T-helper 2 cell treated with Interferon-gamma antibody and Interleukin-4, amounts not matched to agents 5 μg/mL and 100 μg/mL, for 36 hours (primary cell): Measurements from ENCODE around the gene CAMKMT.

Experiments used
- DNase-seq: peaks from one replicate; pipeline ENCODE4 v3.0.0; 2021; ENCODE audit warnings: low spot score
- H3K27ac Mint-ChIP-seq: one replicate; pipeline ENCODE4 v1.8.0; 2021; ENCODE audit warnings: mild to moderate bottlenecking, mixed read lengths
- H3K27me3 Mint-ChIP-seq: one replicate; pipeline ENCODE4 v1.8.0; 2021; ENCODE audit warnings: low read depth, mixed read lengths
- H3K36me3 Mint-ChIP-seq: one replicate; pipeline ENCODE4 v1.8.0; 2021; ENCODE audit warnings: low read depth, mixed read lengths
- H3K4me1 Mint-ChIP-seq: one replicate; pipeline ENCODE4 v1.8.0; 2021; ENCODE audit warnings: low read depth, mixed read lengths
- H3K4me3 Mint-ChIP-seq: one replicate; pipeline ENCODE4 v1.8.0; 2022; ENCODE audit warnings: mild to moderate bottlenecking, moderate library complexity, mixed read lengths
- H3K9me3 Mint-ChIP-seq: one replicate; pipeline ENCODE4 v1.8.0; 2021; ENCODE audit warnings: mixed read lengths

The CAMKMT gene

DNA sequence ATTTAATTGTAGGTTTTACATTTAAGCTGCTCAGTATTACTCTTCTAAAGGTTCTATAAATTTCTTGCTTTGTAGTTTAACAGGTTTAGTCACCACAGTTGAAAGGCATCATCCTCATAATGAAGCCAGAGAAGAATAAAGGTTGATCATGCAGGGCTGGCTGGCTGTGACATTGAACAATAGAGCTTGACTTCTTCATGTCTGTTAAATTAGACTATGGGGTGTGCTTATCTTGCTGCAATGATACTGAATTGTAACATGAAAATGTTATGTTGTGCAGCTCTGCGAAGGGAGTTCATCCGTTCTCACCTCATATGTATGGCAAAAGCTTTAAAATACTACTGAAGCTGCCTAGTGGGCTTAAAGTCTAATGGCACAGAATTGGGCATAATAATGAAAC, 81.8 kb downstream of the CAMKMT start:
- Mint-ChIP-seq H3K9me3 (no peaks in the 10 kb centered on the region), H3K36me3 (peaks cover 3% of the 10 kb centered on the region), H3K27me3 (no peaks in the 10 kb centered on the region), H3K27ac (no peak overlapping the region), H3K4me3 (no peak overlapping the region), H3K4me1 (no peaks in the 10 kb centered on the region)
- DNase-seq, result no peak

DNA sequence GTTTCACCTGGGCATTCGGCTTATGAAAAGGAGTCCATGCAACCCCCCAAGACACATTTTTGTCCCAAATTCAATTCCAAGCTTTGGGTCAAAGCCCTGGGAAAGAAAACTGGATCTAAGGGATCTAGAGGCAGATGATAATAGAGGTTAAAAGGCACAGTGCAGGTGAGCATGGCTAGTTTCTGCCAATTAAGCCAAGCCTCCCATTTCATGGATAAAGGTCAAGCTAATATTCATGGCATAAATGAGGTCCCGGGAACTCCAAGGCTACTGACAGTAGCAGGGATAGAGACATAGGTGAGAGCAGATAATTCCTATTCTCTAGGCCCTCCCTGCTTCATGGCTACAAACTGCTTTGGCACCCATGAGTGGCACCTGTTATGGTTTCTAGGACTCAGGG, 83.1 kb downstream of the CAMKMT start:
- Mint-ChIP-seq H3K36me3 (peaks cover 2% of the 10 kb centered on the region), H3K27me3 (no peaks in the 10 kb centered on the region), H3K9me3 (no peaks in the 10 kb centered on the region), H3K4me3 (no peak overlapping the region), H3K27ac (no peak overlapping the region), H3K4me1 (no peaks in the 10 kb centered on the region)
- no peak for DNase-seq

DNA sequence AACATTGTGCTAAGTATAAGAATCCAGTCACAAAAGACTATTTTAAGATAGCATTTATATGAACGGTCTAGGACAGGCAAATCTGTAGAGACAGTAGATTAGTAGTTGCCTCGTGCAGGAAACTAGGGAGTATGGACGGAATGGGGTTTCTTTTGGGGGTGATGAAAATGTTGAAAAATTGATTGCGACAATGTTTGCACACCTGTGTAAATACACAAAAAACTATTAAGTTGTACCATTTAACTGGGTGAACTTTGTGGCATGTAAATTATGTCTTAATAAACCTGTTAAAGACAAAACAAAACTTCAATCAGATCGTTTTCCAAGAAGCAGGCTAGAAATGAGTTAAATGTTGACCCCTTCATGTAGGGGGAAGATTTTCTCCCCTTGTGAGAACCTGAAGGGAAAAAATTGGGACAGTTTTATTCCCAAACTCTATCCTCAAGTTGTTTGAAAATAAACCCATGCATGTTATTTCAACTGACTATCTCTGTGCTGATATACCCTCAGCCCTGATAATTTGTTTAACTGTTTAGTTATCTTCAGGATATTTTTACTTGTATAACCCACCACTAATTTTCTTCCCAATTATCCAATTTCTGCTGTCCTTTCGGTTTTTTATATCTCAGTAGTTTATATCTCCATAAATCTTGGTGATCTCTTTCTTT, 87.2 kb downstream of the CAMKMT start:
- H3K4me1 Mint-ChIP-seq, result no peaks in the 10 kb centered on the region
- no peak for DNase-seq
- H3K4me3 Mint-ChIP-seq, result no peak overlapping the region
- peaks cover 2% of the 10 kb centered on the region for H3K36me3 Mint-ChIP-seq
- H3K27ac Mint-ChIP-seq, result no peak overlapping the region
- no peaks in the 10 kb centered on the region for H3K27me3 Mint-ChIP-seq
- no peaks in the 10 kb centered on the region for H3K9me3 Mint-ChIP-seq

DNA sequence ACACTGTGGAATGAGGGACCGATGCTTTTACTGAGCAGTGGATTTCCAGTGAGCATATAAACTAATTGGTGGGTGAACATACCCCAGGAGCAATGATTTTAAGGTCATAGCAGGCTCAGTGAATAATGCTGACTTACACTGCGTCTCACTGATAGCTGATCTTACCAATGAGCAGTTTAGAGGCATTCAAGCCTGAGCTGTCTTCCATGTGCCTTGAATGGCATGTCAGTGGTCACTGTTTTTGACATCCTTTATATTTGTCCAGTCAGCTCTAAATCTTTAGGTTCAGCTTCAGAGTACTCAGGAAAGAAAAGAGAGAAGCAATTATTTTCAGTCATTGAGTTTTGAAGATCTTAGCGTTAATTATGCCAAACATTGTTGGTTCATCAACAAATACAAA, 88.3 kb downstream of the CAMKMT start:
- Mint-ChIP-seq H3K27ac (no peak overlapping the region), H3K9me3 (no peaks in the 10 kb centered on the region), H3K4me3 (no peak overlapping the region), H3K27me3 (no peaks in the 10 kb centered on the region), H3K4me1 (no peaks in the 10 kb centered on the region), H3K36me3 (peaks cover 2% of the 10 kb centered on the region)
- DNase-seq, result no peak

DNA sequence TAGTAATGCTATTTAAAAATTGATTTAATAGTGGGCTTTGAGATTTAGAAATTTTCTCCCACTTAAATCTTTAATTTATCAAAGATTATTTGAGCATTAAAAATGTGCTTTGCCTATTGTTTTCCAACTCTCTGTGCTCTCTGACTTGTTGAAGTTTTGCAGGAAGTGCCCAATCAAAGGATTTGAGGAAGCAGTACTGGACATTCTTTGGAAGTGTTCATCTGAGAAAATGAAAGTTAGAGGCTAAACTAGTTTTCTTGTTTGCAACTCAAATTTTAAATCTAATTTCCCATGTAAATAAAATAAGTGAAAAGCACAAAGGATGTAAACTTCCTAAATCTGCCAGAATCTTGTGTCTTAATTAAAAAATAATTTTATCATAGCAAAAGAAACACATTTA, 89.1 kb downstream of the CAMKMT start:
- H3K36me3 Mint-ChIP-seq, result no peaks in the 10 kb centered on the region
- H3K4me3 Mint-ChIP-seq, result no peak overlapping the region
- DNase-seq, result no peak
- H3K27ac Mint-ChIP-seq, result no peak overlapping the region
- H3K4me1 Mint-ChIP-seq, result no peaks in the 10 kb centered on the region
- H3K9me3 Mint-ChIP-seq, result no peaks in the 10 kb centered on the region
- H3K27me3 Mint-ChIP-seq, result no peaks in the 10 kb centered on the region

DNA sequence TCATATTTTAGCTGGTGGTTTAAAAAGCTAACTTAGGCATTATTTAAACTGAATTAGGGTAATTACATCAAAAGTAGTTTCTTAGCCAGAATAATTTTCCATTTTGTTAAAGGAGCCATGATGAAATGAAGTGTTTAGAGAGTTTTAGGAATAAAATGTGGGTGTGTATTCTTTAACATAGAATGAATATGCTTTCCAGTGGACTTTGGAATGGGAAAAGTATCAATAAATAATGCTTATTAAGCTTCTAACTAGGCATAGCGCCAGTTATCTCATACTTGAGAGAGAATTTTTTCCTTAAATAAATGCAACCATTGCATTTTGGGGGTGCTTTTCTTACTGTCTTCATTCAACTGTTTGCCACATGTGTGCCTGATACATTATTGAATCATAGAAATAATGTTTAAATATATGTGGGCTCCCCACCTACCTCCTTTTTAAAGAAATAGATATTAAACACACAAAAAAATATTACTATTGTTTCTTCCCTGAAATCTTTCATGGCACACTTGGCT, 90.4 kb downstream of the CAMKMT start:
- Mint-ChIP-seq H3K4me1 (no peaks in the 10 kb centered on the region), H3K27me3 (no peaks in the 10 kb centered on the region), H3K9me3 (no peaks in the 10 kb centered on the region), H3K4me3 (no peak overlapping the region), H3K27ac (no peak overlapping the region), H3K36me3 (no peaks in the 10 kb centered on the region)
- DNase-seq, result no peak

DNA sequence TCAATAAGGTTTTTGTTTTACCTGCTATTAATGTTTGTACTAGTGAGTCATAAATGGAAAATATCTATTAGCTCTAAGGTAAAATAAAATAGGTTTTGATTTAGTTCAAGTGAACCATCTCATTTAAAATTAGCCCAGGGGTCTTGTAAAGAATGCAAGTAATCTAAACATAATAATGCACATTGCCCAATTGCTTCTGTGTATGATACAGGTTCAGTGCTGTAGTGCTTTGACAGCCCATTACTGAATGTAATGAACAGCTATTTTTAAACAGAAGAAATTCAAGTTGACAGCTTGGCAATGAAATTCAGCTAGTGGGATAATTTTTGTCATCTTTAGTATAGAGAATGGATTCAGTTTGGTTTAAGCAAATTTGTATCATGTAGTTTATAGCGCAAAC, 91.5 kb downstream of the CAMKMT start:
- no peak for DNase-seq
- Mint-ChIP-seq H3K9me3 (no peaks in the 10 kb centered on the region), H3K4me1 (no peaks in the 10 kb centered on the region), H3K4me3 (no peak overlapping the region), H3K27me3 (no peaks in the 10 kb centered on the region), H3K27ac (no peak overlapping the region), H3K36me3 (no peaks in the 10 kb centered on the region)

DNA sequence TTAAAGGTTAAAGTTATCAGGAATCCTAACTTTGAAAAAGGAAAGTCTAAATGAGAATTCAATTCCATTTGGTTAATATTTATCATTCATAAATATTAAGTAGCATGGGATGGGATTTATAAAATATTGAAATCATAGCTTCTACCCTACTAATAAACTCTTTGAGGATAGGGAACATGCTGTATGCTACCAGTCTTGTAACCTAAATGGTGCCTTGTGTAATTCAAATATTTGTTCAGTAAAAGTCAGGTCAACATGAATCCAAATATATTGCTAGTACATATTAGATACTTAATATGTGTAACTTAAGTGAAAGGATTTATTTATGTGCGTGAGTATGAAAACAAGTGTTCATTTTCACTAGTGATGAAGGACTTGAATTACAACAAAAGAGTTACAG, 94.1 kb downstream of the CAMKMT start:
- H3K27ac Mint-ChIP-seq, result no peak overlapping the region
- H3K36me3 Mint-ChIP-seq, result no peaks in the 10 kb centered on the region
- H3K4me1 Mint-ChIP-seq, result no peaks in the 10 kb centered on the region
- no peak overlapping the region for H3K4me3 Mint-ChIP-seq
- no peaks in the 10 kb centered on the region for H3K9me3 Mint-ChIP-seq
- no peak for DNase-seq
- no peaks in the 10 kb centered on the region for H3K27me3 Mint-ChIP-seq

DNA sequence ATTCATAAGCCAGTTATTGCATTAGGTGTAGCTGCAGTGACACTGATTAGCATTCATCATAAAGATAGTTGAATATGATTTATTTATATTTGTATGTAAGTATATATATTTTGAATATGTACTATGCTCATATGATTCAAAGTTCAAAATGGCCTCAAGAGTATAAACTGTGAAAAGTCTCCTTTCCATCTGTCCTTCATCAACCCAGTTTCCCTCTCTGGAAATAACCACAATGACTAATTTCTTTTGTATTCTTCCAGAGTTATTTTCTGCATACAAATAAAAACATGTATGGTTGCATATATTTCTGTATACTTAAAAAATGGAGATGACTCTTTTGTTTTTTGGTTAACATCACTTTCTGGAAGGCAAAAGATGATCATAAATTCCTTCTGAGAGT, 95.2 kb downstream of the CAMKMT start:
- H3K4me1 Mint-ChIP-seq, result no peaks in the 10 kb centered on the region
- no peaks in the 10 kb centered on the region for H3K27me3 Mint-ChIP-seq
- H3K4me3 Mint-ChIP-seq, result no peak overlapping the region
- DNase-seq, result no peak
- no peak overlapping the region for H3K27ac Mint-ChIP-seq
- H3K36me3 Mint-ChIP-seq, result no peaks in the 10 kb centered on the region
- H3K9me3 Mint-ChIP-seq, result no peaks in the 10 kb centered on the region

DNA sequence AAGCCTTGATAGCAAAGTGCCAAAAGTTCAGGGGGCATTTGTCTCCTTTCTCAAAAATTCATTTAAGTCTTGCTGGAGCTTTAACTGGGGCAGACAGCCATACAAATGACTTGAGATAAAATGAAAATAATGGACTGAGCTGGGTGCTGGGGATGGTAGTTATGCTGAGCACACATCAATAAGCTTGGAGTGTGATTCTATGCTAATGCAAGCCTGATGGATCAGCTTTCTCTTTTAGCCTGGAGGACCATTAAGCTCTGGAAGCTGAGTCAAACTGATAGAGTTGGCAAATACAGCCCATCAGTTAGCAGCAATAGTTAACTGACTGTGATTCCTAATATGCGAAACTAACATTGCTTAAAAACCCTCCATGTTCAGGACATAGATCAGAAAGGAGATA, 98.0 kb downstream of the CAMKMT start:
- H3K36me3 Mint-ChIP-seq, result no peaks in the 10 kb centered on the region
- H3K27me3 Mint-ChIP-seq, result peaks cover 12% of the 10 kb centered on the region
- no peak for DNase-seq
- H3K9me3 Mint-ChIP-seq, result peaks cover 17% of the 10 kb centered on the region
- H3K27ac Mint-ChIP-seq, result no peak overlapping the region
- no peak overlapping the region for H3K4me3 Mint-ChIP-seq
- H3K4me1 Mint-ChIP-seq, result no peaks in the 10 kb centered on the region

DNA sequence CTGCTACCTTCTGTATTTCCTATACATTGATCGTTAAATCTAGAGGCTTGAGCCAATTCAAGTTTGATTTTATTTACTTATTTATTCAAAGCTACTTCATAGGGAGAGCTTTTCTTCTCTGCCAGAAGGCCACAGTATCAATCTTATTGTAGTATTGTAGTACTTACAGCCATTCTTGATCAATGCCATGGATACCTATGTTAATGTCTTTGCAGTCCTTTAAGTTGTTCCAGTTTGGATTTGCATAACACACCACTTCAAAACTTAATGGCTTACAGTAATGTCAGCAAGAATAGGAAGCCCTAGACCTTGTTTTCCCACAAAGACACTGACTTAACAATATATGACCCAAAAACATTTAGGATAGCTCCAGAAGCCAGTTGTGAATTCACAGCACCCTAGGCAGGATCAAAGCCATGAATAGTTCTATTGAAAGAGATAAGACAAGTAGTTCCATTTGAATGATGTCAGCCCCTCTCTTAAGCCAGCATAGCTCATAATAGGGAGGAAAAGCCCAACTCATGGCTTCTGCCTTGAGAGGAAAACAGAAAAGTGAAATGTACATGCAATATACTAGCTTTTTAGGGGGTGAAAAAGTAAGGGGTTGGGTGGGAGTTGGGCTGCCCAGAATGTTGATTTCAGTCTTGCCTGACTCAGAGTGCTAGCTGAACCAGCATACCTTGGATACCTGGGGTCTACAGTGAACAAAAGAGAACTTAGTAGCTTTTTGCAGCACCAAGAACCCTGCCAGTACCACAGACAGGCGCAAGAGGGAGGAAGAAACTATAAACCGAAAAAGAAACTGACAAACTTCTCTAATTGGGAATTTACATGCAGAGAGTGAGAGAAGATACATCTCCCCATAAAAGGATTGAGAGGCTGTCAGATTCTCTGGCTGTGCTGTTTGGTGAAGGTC, 101.4 kb downstream of the CAMKMT start:
- Mint-ChIP-seq H3K4me1 (no peaks in the 10 kb centered on the region), H3K27me3 (peaks cover 14% of the 10 kb centered on the region), H3K4me3 (no peak overlapping the region), H3K27ac (no peak overlapping the region), H3K36me3 (no peaks in the 10 kb centered on the region), H3K9me3 (peaks cover 28% of the 10 kb centered on the region)
- no peak for DNase-seq

DNA sequence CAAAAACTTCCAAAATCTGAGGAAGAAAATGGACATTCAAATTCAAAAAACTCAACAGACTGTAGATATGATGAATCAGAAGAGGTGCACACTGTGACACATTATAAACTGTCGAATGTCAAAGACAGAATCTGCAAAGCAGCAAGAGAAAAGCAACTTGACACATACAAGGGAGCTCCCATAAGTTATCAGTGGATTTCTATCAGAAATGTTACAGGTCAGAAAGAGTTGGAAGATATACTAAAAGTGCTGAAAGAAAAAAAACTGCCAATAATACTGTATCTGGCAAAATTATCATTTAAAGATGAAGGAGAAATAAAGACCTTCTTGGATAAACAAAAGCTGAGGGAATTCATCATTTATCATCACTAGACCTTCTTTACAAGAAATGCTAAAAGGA, 102.7 kb downstream of the CAMKMT start:
- H3K36me3 Mint-ChIP-seq, result no peaks in the 10 kb centered on the region
- H3K27ac Mint-ChIP-seq, result no peak overlapping the region
- no peaks in the 10 kb centered on the region for H3K4me1 Mint-ChIP-seq
- DNase-seq, result no peak
- no peak overlapping the region for H3K4me3 Mint-ChIP-seq
- H3K27me3 Mint-ChIP-seq, result peaks cover 14% of the 10 kb centered on the region
- H3K9me3 Mint-ChIP-seq, result peaks cover 28% of the 10 kb centered on the region

DNA sequence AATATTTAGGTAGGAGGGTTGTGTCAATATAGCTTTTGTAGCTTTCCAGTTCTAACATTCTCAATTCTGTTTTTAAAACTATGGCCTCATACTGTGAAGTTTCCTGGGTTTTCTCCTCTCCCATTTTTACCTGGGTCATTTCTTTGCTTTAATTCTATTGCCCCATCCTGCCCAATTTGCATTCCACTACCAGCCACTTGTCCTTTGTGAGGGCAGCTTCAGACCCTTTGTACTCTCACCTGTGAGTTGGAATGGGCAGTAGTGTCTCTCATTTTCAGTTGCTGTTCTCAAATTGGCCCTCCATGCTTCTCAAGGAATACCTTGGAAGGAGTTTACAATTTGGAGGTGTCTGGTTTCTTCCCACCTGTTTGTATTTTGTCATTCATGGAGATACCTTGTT, 108.4 kb downstream of the CAMKMT start:
- H3K27ac Mint-ChIP-seq, result no peak overlapping the region
- no peak for DNase-seq
- H3K4me3 Mint-ChIP-seq, result no peak overlapping the region
- peaks cover 12% of the 10 kb centered on the region for H3K9me3 Mint-ChIP-seq
- peaks cover 2% of the 10 kb centered on the region for H3K27me3 Mint-ChIP-seq
- H3K36me3 Mint-ChIP-seq, result no peaks in the 10 kb centered on the region
- no peaks in the 10 kb centered on the region for H3K4me1 Mint-ChIP-seq

DNA sequence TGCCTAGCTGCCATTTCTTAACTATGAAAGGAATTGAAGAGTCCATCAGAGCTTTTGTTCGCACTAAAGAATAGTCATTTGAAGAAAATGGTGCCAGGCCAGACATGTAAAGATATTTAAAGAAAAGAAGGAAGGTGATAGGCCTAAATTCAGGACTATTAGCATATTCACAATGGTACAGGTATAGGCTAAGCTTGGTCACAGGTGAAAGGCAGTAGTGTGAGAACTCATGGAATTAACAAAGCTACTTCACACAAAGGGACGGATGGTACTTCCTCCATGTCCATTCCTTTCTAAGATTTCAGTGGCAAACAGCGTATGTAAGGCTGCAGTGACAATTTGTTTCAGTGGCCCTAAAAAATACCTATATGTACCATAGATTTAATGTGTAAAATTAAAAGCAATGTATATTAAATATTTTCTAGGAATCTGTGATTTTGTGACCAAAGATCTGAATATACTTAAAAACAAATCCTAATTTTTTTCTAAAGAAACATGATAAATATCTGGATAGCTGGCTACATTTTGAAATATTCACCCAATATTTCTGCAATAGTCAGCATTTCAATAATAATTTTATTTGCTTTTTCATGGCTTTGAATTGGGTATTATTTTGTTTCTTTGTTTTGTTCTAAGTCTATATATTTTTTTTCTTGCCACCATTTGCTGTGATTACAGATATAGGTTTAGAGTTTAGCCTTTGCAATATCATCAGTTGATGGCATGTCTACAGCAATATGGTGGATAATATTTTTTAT, 116.1 kb downstream of the CAMKMT start:
- Mint-ChIP-seq H3K27ac (no peak overlapping the region), H3K4me1 (peaks cover 2% of the 10 kb centered on the region), H3K36me3 (no peaks in the 10 kb centered on the region), H3K9me3 (no peaks in the 10 kb centered on the region), H3K4me3 (no peak overlapping the region), H3K27me3 (no peaks in the 10 kb centered on the region)
- DNase-seq, result no peak
